GM23248 (cell line): ENCODE results near the gene CAMK2B. TPM values are rescaled to one million over a fixed set of nuclear protein-coding genes. Genes with fewer than 3 reads are reported as not detected.

Experiments
- DNase-seq: peaks from one replicate; pipeline ENCODE4 v3.0.0-alpha.2; 2015
- H2AFZ ChIP-seq: fragments of 200-600 bp; sonication (generic); 2 replicates; pipeline ENCODE4 v1.6.1; 2016; ENCODE audit warnings: antibody characterized with exemption
- H3F3A ChIP-seq: fragments of 200-600 bp; sonication (generic); 2 replicates; pipeline ENCODE4 v1.6.1; 2016; ENCODE audit warnings: mild to moderate bottlenecking, antibody characterized with exemption, mixed run types; ENCODE audit not compliant: insufficient read depth
- H3K27ac ChIP-seq: fragments of 200-600 bp; sonication (generic); 2 replicates; pipeline ENCODE4 v1.5.1; 2016; ENCODE audit warnings: mild to moderate bottlenecking
- H3K27me3 ChIP-seq: fragments of 200-600 bp; sonication (generic); replicated peaks from 2 replicates; pipeline ENCODE4 v1.6.1; 2016; ENCODE audit warnings: mild to moderate bottlenecking; ENCODE audit not compliant: insufficient read depth
- H3K36me3 ChIP-seq: fragments of 200-600 bp; sonication (generic); 2 replicates; pipeline ENCODE4 v1.6.1; 2016; ENCODE audit warnings: low read depth, mild to moderate bottlenecking
- H3K4me1 ChIP-seq: fragments of 200-600 bp; sonication (generic); 2 replicates; pipeline ENCODE4 v1.6.1; 2016; ENCODE audit warnings: mild to moderate bottlenecking; ENCODE audit not compliant: insufficient read depth
- H3K4me2 ChIP-seq: fragments of 200-600 bp; sonication (generic); one replicate; pipeline ENCODE4 v1.6.1; 2016; ENCODE audit warnings: mild to moderate bottlenecking; ENCODE audit not compliant: unreplicated experiment
- H3K4me3 ChIP-seq: fragments of 200-600 bp; sonication (generic); 2 replicates; pipeline ENCODE4 v1.5.1; 2016; ENCODE audit warnings: mild to moderate bottlenecking
- H3K79me2 ChIP-seq: fragments of 200-600 bp; sonication (generic); 2 replicates; pipeline ENCODE4 v1.6.1; 2016; ENCODE audit warnings: mild to moderate bottlenecking; ENCODE audit not compliant: insufficient read depth
- H3K9ac ChIP-seq: fragments of 200-600 bp; sonication (generic); 2 replicates; pipeline ENCODE4 v1.6.1; 2016; ENCODE audit warnings: mild to moderate bottlenecking
- H3K9me2 ChIP-seq: fragments of 200-600 bp; sonication (generic); 2 replicates; pipeline ENCODE4 v1.6.1; 2016; ENCODE audit warnings: mixed run types, mild to moderate bottlenecking, moderate library complexity; ENCODE audit not compliant: insufficient read depth
- H3K9me3 ChIP-seq: fragments of 200-600 bp; sonication (generic); one replicate; pipeline ENCODE4 v1.6.1; 2017; ENCODE audit warnings: low read depth
- H4K20me1 ChIP-seq: fragments of 200-600 bp; sonication (generic); 2 replicates; pipeline ENCODE4 v1.6.0; 2016; ENCODE audit not compliant: insufficient read depth
- EZH2 ChIP-seq: fragments of 200-600 bp; sonication (generic); IDR thresholded peaks from 2 replicates; pipeline ENCODE4 v1.6.1; 2018; ENCODE audit warnings: antibody characterized with exemption, mild to moderate bottlenecking; ENCODE audit not compliant: insufficient read depth, poor library complexity, severe bottlenecking
- EZH2phosphoT487 ChIP-seq: fragments of 200-600 bp; sonication (generic); IDR thresholded peaks from 2 replicates; pipeline ENCODE4 v1.6.1; 2018; ENCODE audit warnings: antibody characterized with exemption, moderate library complexity, mild to moderate bottlenecking, low read depth; ENCODE audit not compliant: insufficient read depth
- WGBS, 2 experiments: methylation state at CpG; one replicate each; pipeline ENCODE4 v1.1.6; 2015 to 2017; ENCODE audit warnings: low lambda C conversion rate in 2 of 2, low coverage in 1 of 2; ENCODE audit errors: missing lambda C conversion rate in 2 of 2; 5-methylcytosine and 5-hydroxymethylcytosine counted together
- in situ Hi-C: fragments of 300-500 bp; cut with MboI; formaldehyde crosslinking; loops from 2 replicates; pipeline ENCODE4 v1.15.0; 2020
- polyA plus RNA-seq: library from polyadenylated mRNA; unstranded; fragments of >200 nt; fragmentation: Nextera tagmentation; extraction: Ambion mirVana; gene quantifications from 2 replicates; pipeline ENCODE4 v1.2.1, GENCODE V29; 2016
- total RNA-seq: library from RNA; depleted of rRNA; stranded (reverse); fragments of >200 nt; shearing (Covaris generic); gene quantifications from 2 replicates; pipeline ENCODE4 v1.2.3, GENCODE V29; 2014

CAMK2B gene
- total and polyA plus RNA-seq, 2 experiments from 2014 or later: 0.78 to 2.5 TPM

DNA sequence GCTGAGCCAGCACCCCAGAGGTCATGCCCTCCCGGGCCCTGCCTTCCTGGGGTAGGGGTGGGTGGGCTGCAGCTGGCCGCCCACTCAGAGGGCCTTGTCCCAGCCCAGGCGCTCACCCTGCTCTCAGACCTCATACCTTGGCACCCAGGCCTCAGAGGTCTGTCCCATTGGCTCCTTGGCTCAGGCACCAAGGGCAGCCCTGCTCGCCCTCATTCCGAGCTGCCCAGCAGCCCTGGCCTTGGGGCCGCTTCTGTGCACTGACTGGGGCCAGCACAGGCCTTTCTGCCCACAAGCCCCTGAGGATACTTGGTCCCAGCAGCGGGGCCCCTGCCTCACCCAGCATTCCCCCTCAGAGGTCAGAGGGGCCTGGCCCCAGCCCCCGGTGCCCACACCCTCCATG, 90.3 kb downstream of the CAMK2B start:
- no peak overlapping the region for H2AFZ ChIP-seq
- no peak for TF ChIP-seq EZH2phosphoT487
- TF ChIP-seq EZH2: no peak
- no peak overlapping the region for H3K4me3 ChIP-seq
- H3F3A ChIP-seq: no peaks in the 10 kb centered on the region
- H3K27me3 ChIP-seq: no peaks in the 10 kb centered on the region
- no peak overlapping the region for H3K27ac ChIP-seq
- H3K9ac ChIP-seq: no peak overlapping the region
- H4K20me1 ChIP-seq: no peaks in the 10 kb centered on the region
- H3K79me2 ChIP-seq: no peaks in the 10 kb centered on the region
- 77 to 85% methylated on average over 6 to 8 of the region's 8 CpGs for WGBS, 2 experiments
- no peaks in the 10 kb centered on the region for H3K9me3 ChIP-seq
- H3K4me2 ChIP-seq: no peak overlapping the region
- H3K4me1 ChIP-seq: no peaks in the 10 kb centered on the region
- H3K9me2 ChIP-seq: no peaks in the 10 kb centered on the region
- no peaks in the 10 kb centered on the region for H3K36me3 ChIP-seq
- in situ Hi-C loops: no loop called here
- DNase-seq: no peak

DNA sequence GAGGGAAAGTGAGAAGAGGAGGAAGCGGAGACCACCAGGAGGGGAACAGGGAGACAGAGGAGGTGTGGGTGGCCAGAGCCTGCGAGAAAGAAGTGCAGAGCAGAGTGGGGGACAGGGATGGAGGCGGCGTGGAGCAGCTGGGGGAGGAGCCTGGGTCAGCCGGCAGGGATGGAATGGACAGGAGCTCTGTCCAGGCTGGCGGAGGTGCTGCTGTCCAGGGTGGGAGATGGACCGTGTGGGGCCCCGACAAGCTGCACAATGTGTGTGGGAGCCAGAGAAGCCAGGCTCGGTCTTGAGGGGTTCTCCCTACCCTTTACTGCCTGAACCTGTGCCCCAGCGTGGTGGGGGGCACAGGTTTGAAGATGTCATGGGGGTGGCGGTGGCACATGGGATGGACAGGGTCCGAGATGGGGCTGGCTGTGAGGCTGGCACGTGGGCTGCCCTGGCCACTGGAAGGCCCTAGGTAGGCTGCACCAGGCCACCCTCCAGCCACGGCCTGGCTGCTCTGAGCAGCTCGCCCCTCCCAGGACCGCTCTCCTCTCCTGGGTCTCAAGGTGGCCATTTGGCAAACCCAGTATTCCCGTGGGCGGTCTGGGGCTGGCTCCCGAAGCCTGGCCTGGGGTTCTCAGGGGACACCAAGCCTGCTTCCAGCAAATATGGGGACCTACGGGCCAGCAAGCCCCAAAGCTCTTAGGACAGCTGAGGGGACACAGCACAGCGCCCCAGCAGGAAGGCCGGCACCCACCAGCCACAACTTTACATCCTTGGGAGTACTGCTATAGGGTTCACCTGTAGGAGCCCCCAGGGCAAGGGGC, 92.3 kb downstream of the CAMK2B start:
- 67% methylated on average over 21 to 22 of the region's 22 CpGs for WGBS, 2 experiments
- Histone ChIP-seq H2AFZ (no peak overlapping the region), H4K20me1 (no peaks in the 10 kb centered on the region), H3K9me3 (no peaks in the 10 kb centered on the region), H3K9me2 (no peaks in the 10 kb centered on the region), H3K36me3 (no peaks in the 10 kb centered on the region), H3K9ac (no peak overlapping the region), H3K79me2 (no peaks in the 10 kb centered on the region), H3F3A (no peaks in the 10 kb centered on the region), H3K4me1 (no peaks in the 10 kb centered on the region), H3K27ac (no peak overlapping the region), H3K27me3 (no peaks in the 10 kb centered on the region), H3K4me2 (no peak overlapping the region), H3K4me3 (no peak overlapping the region)
- TF ChIP-seq EZH2: no peak
- TF ChIP-seq EZH2phosphoT487: no peak
- in situ Hi-C loops: no loop called here
- DNase-seq: no peak

DNA sequence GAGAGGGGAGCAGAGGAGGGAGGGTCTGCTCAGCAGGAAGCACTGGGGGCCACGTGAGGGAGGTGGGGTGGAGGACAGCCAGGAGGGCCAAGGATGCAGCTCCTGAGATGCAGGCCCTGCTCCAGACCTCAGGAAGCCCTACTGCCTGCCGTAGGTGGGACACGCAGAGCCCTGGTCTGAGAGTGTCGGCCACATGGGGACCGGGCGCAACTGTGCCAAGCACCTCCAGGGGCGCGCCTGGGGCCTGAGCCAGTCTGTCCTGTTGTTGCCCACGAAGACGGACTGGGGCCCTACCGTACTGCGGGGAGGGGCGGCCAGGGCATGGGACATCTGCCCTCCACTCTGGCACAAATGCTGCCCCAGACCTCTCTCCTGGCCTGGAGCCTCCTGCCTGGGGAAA, 93.0 kb downstream of the CAMK2B start:
- H3K4me2 ChIP-seq: no peak overlapping the region
- H2AFZ ChIP-seq: no peak overlapping the region
- DNase-seq: no peak
- no peaks in the 10 kb centered on the region for H3K27me3 ChIP-seq
- H4K20me1 ChIP-seq: no peaks in the 10 kb centered on the region
- H3K9me3 ChIP-seq: no peaks in the 10 kb centered on the region
- H3K9me2 ChIP-seq: no peaks in the 10 kb centered on the region
- no peak overlapping the region for H3K9ac ChIP-seq
- no peaks in the 10 kb centered on the region for H3K36me3 ChIP-seq
- no peaks in the 10 kb centered on the region for H3F3A ChIP-seq
- 88 to 96% methylated on average over 11 to 13 of the region's 13 CpGs for WGBS, 2 experiments
- in situ Hi-C loops: no loop called here
- H3K27ac ChIP-seq: no peak overlapping the region
- H3K4me1 ChIP-seq: no peaks in the 10 kb centered on the region
- TF ChIP-seq EZH2: no peak
- no peak for TF ChIP-seq EZH2phosphoT487
- no peaks in the 10 kb centered on the region for H3K79me2 ChIP-seq
- no peak overlapping the region for H3K4me3 ChIP-seq

DNA sequence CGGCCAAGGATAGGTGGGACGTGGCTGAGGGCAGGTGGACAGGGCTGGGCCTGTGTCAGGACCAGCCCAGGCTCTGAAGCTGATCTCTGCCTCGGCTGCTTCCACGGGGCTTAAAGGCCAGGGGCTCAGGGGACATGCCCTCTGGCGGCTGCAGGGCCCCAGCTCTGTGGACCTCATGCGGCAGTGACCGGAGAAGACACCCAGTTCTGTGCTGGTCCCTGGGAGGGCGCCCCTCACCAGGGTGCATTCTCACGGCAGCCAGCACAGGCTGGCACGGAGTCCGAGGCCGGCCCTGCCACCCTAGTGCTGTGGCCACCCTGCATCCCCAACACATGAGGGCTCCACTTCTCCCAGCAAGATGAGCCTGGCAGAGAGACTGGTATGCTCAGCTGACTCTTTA, 94.3 kb downstream of the CAMK2B start:
- H3K9me3 ChIP-seq: no peaks in the 10 kb centered on the region
- no peak for TF ChIP-seq EZH2
- no peak for TF ChIP-seq EZH2phosphoT487
- no peaks in the 10 kb centered on the region for H4K20me1 ChIP-seq
- H3K4me3 ChIP-seq: no peak overlapping the region
- H3K36me3 ChIP-seq: no peaks in the 10 kb centered on the region
- H3K27ac ChIP-seq: no peak overlapping the region
- in situ Hi-C loops: no loop called here
- H3F3A ChIP-seq: no peaks in the 10 kb centered on the region
- H3K9me2 ChIP-seq: no peaks in the 10 kb centered on the region
- no peaks in the 10 kb centered on the region for H3K27me3 ChIP-seq
- no peaks in the 10 kb centered on the region for H3K79me2 ChIP-seq
- no peak overlapping the region for H3K9ac ChIP-seq
- WGBS, 2 experiments: 78 to 80% methylated on average over 12 of the region's 12 CpGs
- no peak overlapping the region for H3K4me2 ChIP-seq
- DNase-seq: no peak
- H2AFZ ChIP-seq: no peak overlapping the region
- no peaks in the 10 kb centered on the region for H3K4me1 ChIP-seq
